ENCODE results near the gene NXN.
"Not testable (repeated sequence)": the region's sequence is repeated elsewhere in the genome, so short reads cannot be mapped to it uniquely, and the experiment has no call there.

Gene NXN

GRCh38 chr17:795276-795675 lies 184.3 kb downstream of the NXN start:
- TF ChIP-seq ZNF274 (IDR thresholded peaks at IDR 0.05; ENCODE audit: low read depth, low read length) (no peak), YY1 (IDR thresholded peaks at IDR 0.05; ENCODE audit: insufficient read depth, insufficient read length) (no peak), SUZ12 (IDR thresholded peaks at IDR 0.05; ENCODE audit: extremely low read depth, insufficient read depth, insufficient read length) (no peak)
- DNase-seq (ENCODE audit: low read depth, low spot score), result no peak
- Histone ChIP-seq H3K4me3 (ENCODE audit: insufficient read length, low read depth) (no peak overlapping the region), H3K9ac (ENCODE audit: insufficient read length, low read depth) (no peak overlapping the region), H3K4me1 (ENCODE audit: insufficient read depth, insufficient read length) (peaks cover 4% of the 10 kb centered on the region), H3K36me3 (ENCODE audit: insufficient read depth, insufficient read length, low read length) (peaks cover 57% of the 10 kb centered on the region), H3K9me3 (ENCODE audit: insufficient read depth, low read length) (no peaks in the 10 kb centered on the region), H3K27me3 (ENCODE audit: insufficient read depth, insufficient read length) (no peaks in the 10 kb centered on the region)

GRCh38 chr17:794876-795275 lies 184.7 kb downstream of the NXN start:
- Histone ChIP-seq H3K4me3 (ENCODE audit: insufficient read length, low read depth) (no peak overlapping the region), H3K9me3 (ENCODE audit: insufficient read depth, low read length) (no peaks in the 10 kb centered on the region), H3K27me3 (ENCODE audit: insufficient read depth, insufficient read length) (no peaks in the 10 kb centered on the region), H3K9ac (ENCODE audit: insufficient read length, low read depth) (no peak overlapping the region), H3K36me3 (ENCODE audit: insufficient read depth, insufficient read length, low read length) (peaks cover 57% of the 10 kb centered on the region), H3K4me1 (ENCODE audit: insufficient read depth, insufficient read length) (peaks cover 5% of the 10 kb centered on the region)
- TF ChIP-seq SUZ12 (IDR thresholded peaks at IDR 0.05; ENCODE audit: extremely low read depth, insufficient read depth, insufficient read length), result no peak
- no peak for TF ChIP-seq ZNF274 (IDR thresholded peaks at IDR 0.05; ENCODE audit: low read depth, low read length)
- no peak for TF ChIP-seq YY1 (IDR thresholded peaks at IDR 0.05; ENCODE audit: insufficient read depth, insufficient read length)
- DNase-seq (ENCODE audit: low read depth, low spot score), result no peak

GRCh38 chr17:792277-792676 lies 187.3 kb downstream of the NXN start:
- TF ChIP-seq YY1 (IDR thresholded peaks at IDR 0.05; ENCODE audit: insufficient read depth, insufficient read length), result no peak
- no peak for TF ChIP-seq ZNF274 (IDR thresholded peaks at IDR 0.05; ENCODE audit: low read depth, low read length)
- TF ChIP-seq SUZ12 (IDR thresholded peaks at IDR 0.05; ENCODE audit: extremely low read depth, insufficient read depth, insufficient read length), result no peak
- no peak for DNase-seq (ENCODE audit: low read depth, low spot score)
- H3K36me3 ChIP-seq (ENCODE audit: insufficient read depth, insufficient read length, low read length), result peaks cover 61% of the 10 kb centered on the region
- H3K4me1 ChIP-seq (ENCODE audit: insufficient read depth, insufficient read length), result peaks cover 7% of the 10 kb centered on the region
- no peak overlapping the region for H3K9ac ChIP-seq (ENCODE audit: insufficient read length, low read depth)
- H3K27me3 ChIP-seq (ENCODE audit: insufficient read depth, insufficient read length), result no peaks in the 10 kb centered on the region
- H3K9me3 ChIP-seq (ENCODE audit: insufficient read depth, low read length), result no peaks in the 10 kb centered on the region
- H3K4me3 ChIP-seq (ENCODE audit: insufficient read length, low read depth), result no peak overlapping the region

- Histone ChIP-seq H3K4me1 (ENCODE audit: insufficient read depth, insufficient read length) (peaks cover 7% of the 10 kb centered on the region), H3K9ac (ENCODE audit: insufficient read length, low read depth) (no peak overlapping the region), H3K27me3 (ENCODE audit: insufficient read depth, insufficient read length) (no peaks in the 10 kb centered on the region), H3K9me3 (ENCODE audit: insufficient read depth, low read length) (no peaks in the 10 kb centered on the region), H3K36me3 (ENCODE audit: insufficient read depth, insufficient read length, low read length) (peaks cover 56% of the 10 kb centered on the region), H3K4me3 (ENCODE audit: insufficient read length, low read depth) (no peak overlapping the region)
- DNase-seq (ENCODE audit: low read depth, low spot score), result no peak
- no peak for TF ChIP-seq YY1 (IDR thresholded peaks at IDR 0.05; ENCODE audit: insufficient read depth, insufficient read length)
- no peak for TF ChIP-seq SUZ12 (IDR thresholded peaks at IDR 0.05; ENCODE audit: extremely low read depth, insufficient read depth, insufficient read length)
- no peak for TF ChIP-seq ZNF274 (IDR thresholded peaks at IDR 0.05; ENCODE audit: low read depth, low read length)
Observed at GRCh38 chr17:791829-792228, 187.7 kb downstream of the NXN start.

GRCh38 chr17:790874-791247 lies 188.7 kb downstream of the NXN start:
- H3K4me1 ChIP-seq (ENCODE audit: insufficient read depth, insufficient read length); DNase-seq (ENCODE audit: low read depth, low spot score); H3K9ac ChIP-seq (ENCODE audit: insufficient read length, low read depth); H3K9me3 ChIP-seq (ENCODE audit: insufficient read depth, low read length); H3K27me3 ChIP-seq (ENCODE audit: insufficient read depth, insufficient read length); H3K4me3 ChIP-seq (ENCODE audit: insufficient read length, low read depth): not testable (repeated sequence)
- H3K36me3 ChIP-seq (ENCODE audit: insufficient read depth, insufficient read length, low read length), result peaks cover 52% of the 10 kb centered on the region

GRCh38 chr17:789931-790873 lies 189.4 kb downstream of the NXN start:
- not testable (repeated sequence) for H3K9ac ChIP-seq (ENCODE audit: insufficient read length, low read depth); H3K27me3 ChIP-seq (ENCODE audit: insufficient read depth, insufficient read length); H3K9me3 ChIP-seq (ENCODE audit: insufficient read depth, low read length); DNase-seq (ENCODE audit: low read depth, low spot score); H3K4me1 ChIP-seq (ENCODE audit: insufficient read depth, insufficient read length); H3K4me3 ChIP-seq (ENCODE audit: insufficient read length, low read depth)
- peaks cover 55% of the 10 kb centered on the region for H3K36me3 ChIP-seq (ENCODE audit: insufficient read depth, insufficient read length, low read length)

GRCh38 chr17:789160-789840 lies 190.3 kb downstream of the NXN start:
- Histone ChIP-seq H3K4me1 (ENCODE audit: insufficient read depth, insufficient read length) (peaks cover 7% of the 10 kb centered on the region), H3K9me3 (ENCODE audit: insufficient read depth, low read length) (no peaks in the 10 kb centered on the region), H3K4me3 (ENCODE audit: insufficient read length, low read depth) (no peak overlapping the region), H3K27me3 (ENCODE audit: insufficient read depth, insufficient read length) (no peaks in the 10 kb centered on the region), H3K36me3 (ENCODE audit: insufficient read depth, insufficient read length, low read length) (peaks cover 64% of the 10 kb centered on the region), H3K9ac (ENCODE audit: insufficient read length, low read depth) (no peak overlapping the region)
- no peak for DNase-seq (ENCODE audit: low read depth, low spot score)
- TF ChIP-seq YY1 (IDR thresholded peaks at IDR 0.05; ENCODE audit: insufficient read depth, insufficient read length), result no peak

All from NT2/D1 (cell line).